ENCODE data around the gene CRYGD. TPM values are rescaled to one million over a fixed set of nuclear protein-coding genes. Genes with fewer than 3 reads are reported as not detected.

Gene CRYGD
- polyA plus RNA-seq, 1 experiment, result not detected

GRCh38 chr2:208096080-208096479 is 28.2 kb downstream of the CRYGD start:
- TF ChIP-seq CTCF (IDR thresholded peaks at IDR 0.05; ENCODE audit: low read depth, low read length), result no peak
- CTCF ChIA-PET, result no interaction called here

GRCh38 chr2:208093128-208093527 is 31.2 kb downstream of the CRYGD start:
- no peak overlapping the region for H3K27ac ChIP-seq (ENCODE audit: low read depth, low read length)
- ChIA-PET POLR2A (no interaction called here), CTCF (no interaction called here)
- DNase-seq (ENCODE audit: low read depth, low spot score), result no peak
- H3K4me3 ChIP-seq (ENCODE audit: low read depth, low read length), result no peak overlapping the region
- H3K9me3 ChIP-seq (ENCODE audit: control insufficient read depth, insufficient read depth, low read length), result no peaks in the 10 kb centered on the region
- H3K27me3 ChIP-seq (ENCODE audit: control insufficient read depth, insufficient read depth, low read length), result peaks cover 4% of the 10 kb centered on the region
- TF ChIP-seq CTCF (IDR thresholded peaks at IDR 0.05; ENCODE audit: low read depth, low read length), result no peak

More at GRCh38 chr2:208096080-208096479, 28.2 kb downstream of the CRYGD start:
- POLR2A ChIA-PET, result no interaction called here
- Histone ChIP-seq H3K9me3 (ENCODE audit: control insufficient read depth, insufficient read depth, low read length) (no peaks in the 10 kb centered on the region), H3K27ac (ENCODE audit: low read depth, low read length) (no peak overlapping the region), H3K4me3 (ENCODE audit: low read depth, low read length) (no peak overlapping the region), H3K27me3 (ENCODE audit: control insufficient read depth, insufficient read depth, low read length) (peaks cover 4% of the 10 kb centered on the region)
- no peak for DNase-seq (ENCODE audit: low read depth, low spot score)

DNA sequence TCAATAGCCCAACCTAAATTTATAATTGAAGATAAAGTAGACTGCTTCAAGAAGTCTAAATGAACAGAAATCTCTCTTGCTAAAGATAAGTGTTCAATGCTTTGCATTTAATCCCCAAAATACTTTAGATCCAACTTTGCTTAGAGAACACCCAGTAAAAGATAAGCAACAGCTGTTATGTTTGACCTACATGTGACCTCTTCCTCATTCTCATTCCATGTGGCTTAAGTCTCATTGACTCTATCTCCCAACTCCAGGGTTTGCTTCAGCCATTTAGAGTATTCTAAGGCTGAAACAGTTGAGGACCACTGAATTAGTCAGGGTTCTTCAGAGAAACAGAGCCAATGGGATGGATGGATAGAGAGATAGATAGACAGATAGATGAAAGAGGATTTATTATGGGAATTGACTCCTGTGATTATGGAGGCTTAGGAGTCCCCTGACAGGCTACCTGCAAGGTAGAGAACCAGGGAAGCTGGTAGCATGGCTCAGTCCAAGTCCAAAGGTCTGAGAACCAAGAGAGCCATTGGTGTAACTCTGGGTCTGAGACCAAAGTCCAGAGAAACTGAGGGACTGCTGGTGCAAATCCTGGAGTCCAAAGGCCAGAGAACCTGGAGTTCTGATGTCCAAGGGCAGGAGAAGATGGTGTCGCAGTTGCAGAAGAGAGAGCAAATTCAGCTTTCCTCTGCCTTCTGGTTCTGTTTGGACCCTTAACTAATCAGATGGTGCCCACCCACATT is 32.1 kb downstream of the CRYGD start:
- ChIA-PET POLR2A (no interaction called here), CTCF (interaction anchor here (0.8 to 1.2 kb wide), 3 partner anchors 52 to 162 kb away, joined by 3 read pairs; no protein-coding TSS in a partner anchor)
- DNase-seq (ENCODE audit: low read depth, low spot score), result no peak
- TF ChIP-seq CTCF (IDR thresholded peaks at IDR 0.05; ENCODE audit: low read depth, low read length), result no peak
- H3K27ac ChIP-seq (ENCODE audit: low read depth, low read length), result no peak overlapping the region
- peaks cover 4% of the 10 kb centered on the region for H3K27me3 ChIP-seq (ENCODE audit: control insufficient read depth, insufficient read depth, low read length)
- no peaks in the 10 kb centered on the region for H3K9me3 ChIP-seq (ENCODE audit: control insufficient read depth, insufficient read depth, low read length)
- H3K4me3 ChIP-seq (ENCODE audit: low read depth, low read length), result no peak overlapping the region

DNA sequence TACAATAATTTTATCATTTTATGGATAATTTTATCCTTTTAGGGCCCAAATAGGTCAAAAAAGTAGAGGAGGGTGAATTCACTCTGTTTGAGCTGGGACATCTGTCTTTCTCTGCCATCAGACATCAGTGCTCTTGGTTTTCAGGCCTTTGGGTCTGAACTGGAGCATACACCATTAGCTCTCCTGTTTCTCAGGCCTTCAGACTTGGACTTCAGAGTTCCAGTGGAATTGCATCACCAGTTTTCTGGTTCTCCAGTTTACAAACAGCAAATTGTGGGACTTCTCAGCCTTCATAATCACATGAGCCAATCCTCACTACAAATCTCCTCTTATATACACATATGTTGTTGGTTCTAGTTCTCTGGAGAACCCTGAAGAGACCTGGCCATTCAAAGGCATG is 33.9 kb downstream of the CRYGD start:
- H3K27me3 ChIP-seq (ENCODE audit: control insufficient read depth, insufficient read depth, low read length), result peaks cover 4% of the 10 kb centered on the region
- no peak overlapping the region for H3K4me3 ChIP-seq (ENCODE audit: low read depth, low read length)
- CTCF ChIA-PET, result no interaction called here
- TF ChIP-seq CTCF (IDR thresholded peaks at IDR 0.05; ENCODE audit: low read depth, low read length), result no peak
- DNase-seq (ENCODE audit: low read depth, low spot score), result no peak
- H3K27ac ChIP-seq (ENCODE audit: low read depth, low read length), result no peak overlapping the region
- H3K9me3 ChIP-seq (ENCODE audit: control insufficient read depth, insufficient read depth, low read length), result no peaks in the 10 kb centered on the region
- POLR2A ChIA-PET, result no interaction called here

GRCh38 chr2:208086029-208086428 is 38.3 kb downstream of the CRYGD start:
- no peak overlapping the region for H3K4me3 ChIP-seq (ENCODE audit: low read depth, low read length)
- no peak overlapping the region for H3K27ac ChIP-seq (ENCODE audit: low read depth, low read length)
- TF ChIP-seq CTCF (IDR thresholded peaks at IDR 0.05; ENCODE audit: low read depth, low read length), result no peak
- DNase-seq (ENCODE audit: low read depth, low spot score), result no peak
- POLR2A ChIA-PET, result no interaction called here
- H3K9me3 ChIP-seq (ENCODE audit: control insufficient read depth, insufficient read depth, low read length), result no peaks in the 10 kb centered on the region
- CTCF ChIA-PET, result no interaction called here
- no peaks in the 10 kb centered on the region for H3K27me3 ChIP-seq (ENCODE audit: control insufficient read depth, insufficient read depth, low read length)

Data from AG04450 (cell line).